ENCODE results near the gene PALD1. TPM values are rescaled to one million over a fixed set of nuclear protein-coding genes. Genes with fewer than 3 reads are reported as not detected.

PALD1 gene
- total RNA-seq (10 to 100 TPM; 10.1 to 10.8 TPM), polyA plus RNA-seq (ENCODE audit: insufficient read length in 6 of 6) (10 to 100 TPM; 21.0 to 34.5 (median 28.0) TPM)
- long read RNA-seq, donor 1, full-length matches to known transcripts, result 1 of 1 reads
- long read RNA-seq, donor 1, partial matches to known transcripts, result 0 of 1 reads
- long read RNA-seq, donor 1, other reads (novel, unspliced or antisense), result 0 of 1 reads
- long read RNA-seq, donor 2, partial matches to known transcripts, result 5 of 5 reads
- long read RNA-seq, donor 2, other reads (novel, unspliced or antisense), result 0 of 5 reads
- long read RNA-seq, donor 3, full-length matches to known transcripts, result 2 of 20 reads
- long read RNA-seq, donor 3, partial matches to known transcripts, result 18 of 20 reads
- long read RNA-seq, donor 3, other reads (novel, unspliced or antisense), result 0 of 20 reads
- long read RNA-seq, donor 4, partial matches to known transcripts, result 2 of 2 reads
- long read RNA-seq, donor 4, other reads (novel, unspliced or antisense), result 0 of 2 reads
- long read RNA-seq, donor 5, partial matches to known transcripts, result 25 of 25 reads
- long read RNA-seq, donor 5, other reads (novel, unspliced or antisense), result 0 of 25 reads
- long read RNA-seq, donor 6, full-length matches to known transcripts, result 3 of 3 reads
- long read RNA-seq, donor 6, partial matches to known transcripts, result 0 of 3 reads
- long read RNA-seq, donor 6, other reads (novel, unspliced or antisense), result 0 of 3 reads
- long read RNA-seq, donor 7, full-length matches to known transcripts, result 2 of 2 reads
- long read RNA-seq, donor 7, partial matches to known transcripts, result 0 of 2 reads
- long read RNA-seq, donor 7, other reads (novel, unspliced or antisense), result 0 of 2 reads
- long read RNA-seq, donor 8, full-length matches to known transcripts, result 1 of 1 reads
- long read RNA-seq, donor 8, partial matches to known transcripts, result 0 of 1 reads
- long read RNA-seq, donor 8, other reads (novel, unspliced or antisense), result 0 of 1 reads
- long read RNA-seq, donor 9, result 0 reads
- long read RNA-seq, donor 10, partial matches to known transcripts, result 1 of 2 reads
- long read RNA-seq, donor 10, other reads (novel, unspliced or antisense), result 1 of 2 reads
- long read RNA-seq, donor 11, full-length matches to known transcripts, result 3 of 8 reads
- long read RNA-seq, donor 11, partial matches to known transcripts, result 5 of 8 reads
- long read RNA-seq, donor 11, other reads (novel, unspliced or antisense), result 0 of 8 reads
- long read RNA-seq, donor 12, full-length matches to known transcripts, result 1 of 1 reads
- long read RNA-seq, donor 12, partial matches to known transcripts, result 0 of 1 reads
- long read RNA-seq, donor 12, other reads (novel, unspliced or antisense), result 0 of 1 reads

- intact Hi-C loops (cut with DNase I), result no loop called here
- peak; percentile 72 to 92 (median 82) for DNase-seq
These were observed at the start of gene PALD1 for GRCh38 chr10:70478191-70479164. TSS of gene PALD1 (plus strand) at chr10:70478767. CDS start at chr10:70525952, 47,185 bp downstream.

GRCh38 chr10:70430493-70431445 lies 47.8 kb upstream of the PALD1 start:
- intact Hi-C loops (cut with DNase I), result no loop called here
- H3K9me3 ChIP-seq, result no peaks in the 10 kb centered on the region
- no peak overlapping the region for H3K4me3 ChIP-seq
- peak overlapping the region; percentile 46 to 74 for H3K27ac ChIP-seq
- no peaks in the 10 kb centered on the region for H3K27me3 ChIP-seq
- H3K4me1 ChIP-seq, result peaks cover 17 to 26% of the 10 kb centered on the region in 2 donors
- peak; percentile 92 for ATAC-seq
- TF ChIP-seq CTCF (IDR thresholded peaks at IDR 0.05), result no peak
- H3K36me3 ChIP-seq, result peaks cover 0 to 52% of the 10 kb centered on the region in 2 donors
- peak in 3 of 4 donors; percentile 71 to 96 (median 85) for DNase-seq

More at GRCh38 chr10:70478191-70479164, at the start of gene PALD1:
- Histone ChIP-seq H3K27ac (peak within 1 kb of the TSS; percentile 48 to 73), H3K9me3 (no peaks in the 10 kb centered on the region), H3K4me3 (peak within 1 kb of the TSS; percentile 35 to 52), H3K27me3 (peaks cover 3 to 36% of the 10 kb centered on the region in 2 donors), H3K36me3 (no peaks in the 10 kb centered on the region), H3K4me1 (peaks cover 0 to 48% of the 10 kb centered on the region in 2 donors)
- peak; percentile 67 for ATAC-seq
- peak in 1 of 2 donors; percentile 35 for TF ChIP-seq CTCF (IDR thresholded peaks at IDR 0.05)

GRCh38 chr10:70432101-70432500 lies 46.5 kb upstream of the PALD1 start:
- intact Hi-C loops (cut with DNase I), result no loop called here
- Histone ChIP-seq H3K36me3 (peaks cover 0 to 39% of the 10 kb centered on the region in 2 donors), H3K9me3 (no peaks in the 10 kb centered on the region), H3K27me3 (no peaks in the 10 kb centered on the region), H3K4me3 (no peak overlapping the region), H3K4me1 (peaks cover 17 to 26% of the 10 kb centered on the region in 2 donors), H3K27ac (no peak overlapping the region)
- no peak for ATAC-seq
- TF ChIP-seq CTCF (IDR thresholded peaks at IDR 0.05), result no peak
- no peak for DNase-seq

Data from left lung (tissue), 14 donors.